DND-41 (cell line): Measurements from ENCODE around the gene OAS2.

ENCODE experiments used
- ATAC-seq: fragments of 200-7000 bp; cut with Tn5 transposase; 3 replicates; pipeline ENCODE4 v1.9.1; 2021; ENCODE audit warnings: low read depth; ENCODE audit not compliant: insufficient read depth
- DNase-seq: peaks from one replicate; pipeline ENCODE4 v3.0.0-alpha.2; 2020
- H2AFZ ChIP-seq: 2 replicates; pipeline ENCODE4 v1.6.0; 2012; ENCODE audit warnings: low read depth, low read length
- H3K27ac ChIP-seq: 2 replicates; pipeline ENCODE4 v1.5.1; 2012; ENCODE audit warnings: low read length, inconsistent platforms
- H3K27me3 ChIP-seq: fragments of 200-600 bp; sonication (generic); 2 replicates; pipeline ENCODE4 v1.6.0; 2012; ENCODE audit warnings: low read length, mild to moderate bottlenecking, inconsistent platforms; ENCODE audit not compliant: insufficient read depth, poor library complexity
- H3K36me3 ChIP-seq: 2 replicates; pipeline ENCODE4 v1.5.1; 2012; ENCODE audit warnings: low read length, inconsistent platforms; ENCODE audit not compliant: insufficient read depth
- H3K4me1 ChIP-seq: 2 replicates; pipeline ENCODE4 v1.5.1; 2012; ENCODE audit warnings: mild to moderate bottlenecking, low read length; ENCODE audit not compliant: insufficient read depth
- H3K4me2 ChIP-seq: 2 replicates; pipeline ENCODE4 v1.6.0; 2012; ENCODE audit warnings: mild to moderate bottlenecking, moderate library complexity, low read length, inconsistent platforms; ENCODE audit not compliant: insufficient read depth
- H3K4me3 ChIP-seq, 2 experiments: fragments of 200-600 bp in 1 of 2; shearing (Covaris generic) in 1 of 2; 2 replicates each; pipeline ENCODE4 v1.5.1; 2012 to 2016; ENCODE audit warnings: inconsistent platforms in 2 of 2, low read length in 2 of 2, mild to moderate bottlenecking in 2 of 2, low read depth in 1 of 2, moderate library complexity in 1 of 2
- H3K79me2 ChIP-seq: 2 replicates; pipeline ENCODE4 v1.6.0; 2012; ENCODE audit warnings: low read length, inconsistent platforms; ENCODE audit not compliant: insufficient read depth
- H3K9ac ChIP-seq: 2 replicates; pipeline ENCODE4 v1.6.0; 2012; ENCODE audit warnings: low read depth, mild to moderate bottlenecking, inconsistent platforms, low read length, moderate library complexity
- H3K9me3 ChIP-seq: 2 replicates; pipeline ENCODE4 v1.5.1; 2012; ENCODE audit warnings: low read length, moderate library complexity, mild to moderate bottlenecking, inconsistent platforms; ENCODE audit not compliant: insufficient read depth, severe bottlenecking
- H4K20me1 ChIP-seq: 2 replicates; pipeline ENCODE4 v1.6.0; 2012; ENCODE audit warnings: low read length; ENCODE audit not compliant: insufficient read depth
- EZH2 ChIP-seq: IDR thresholded peaks from 3 replicates; pipeline ENCODE4 v1.6.1; 2012; ENCODE audit warnings: borderline replicate concordance, low read depth, mild to moderate bottlenecking, moderate library complexity, low read length, inconsistent platforms; ENCODE audit not compliant: severe bottlenecking
- TF ChIP-seq, protein P1 (sequence below): IDR thresholded peaks from 2 replicates; pipeline ENCODE4 v1.5.1; 2012; ENCODE audit warnings: borderline replicate concordance, low read length, moderate library complexity, mild to moderate bottlenecking; ENCODE audit not compliant: poor library complexity, severe bottlenecking; ENCODE audit errors: extremely low read depth

The OAS2 gene

DNA sequence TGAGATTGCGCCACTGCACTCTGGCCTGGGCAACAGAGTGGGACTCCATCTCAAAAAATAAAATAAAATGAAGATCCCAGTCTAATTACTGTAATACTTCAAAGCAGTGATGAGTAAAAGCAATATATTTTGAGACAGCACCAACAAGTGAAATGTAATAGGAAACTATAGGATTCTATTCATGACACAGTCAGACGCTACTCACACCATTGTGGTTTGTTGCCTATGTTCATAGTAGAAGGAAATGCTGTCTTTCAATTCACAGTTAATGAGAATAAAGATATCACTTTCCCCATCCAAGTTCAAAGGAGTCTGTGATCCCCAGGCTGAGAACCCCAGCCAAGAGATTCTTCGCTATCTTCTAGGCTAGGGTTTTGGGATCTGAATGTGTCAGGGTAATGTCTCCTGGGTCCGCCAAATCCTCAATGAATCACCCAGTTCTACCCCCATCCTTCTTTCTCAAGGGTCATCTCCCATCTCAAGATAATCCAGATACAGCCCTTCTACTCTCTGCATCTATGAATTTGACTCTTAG lies 61.7 kb downstream of the OAS2 start:
- Histone ChIP-seq H3K36me3 (no peaks in the 10 kb centered on the region), H4K20me1 (no peaks in the 10 kb centered on the region), H3K9ac (no peak overlapping the region), H3K27me3 (no peaks in the 10 kb centered on the region), H3K9me3 (no peaks in the 10 kb centered on the region), H3K4me1 (no peaks in the 10 kb centered on the region), H2AFZ (no peak overlapping the region), H3K79me2 (no peaks in the 10 kb centered on the region), H3K27ac (no peak overlapping the region), H3K4me3 (no peak overlapping the region), H3K4me2 (no peak overlapping the region)
- DNase-seq (no peak), ATAC-seq (no peak)
- TF ChIP-seq, protein P1, sequence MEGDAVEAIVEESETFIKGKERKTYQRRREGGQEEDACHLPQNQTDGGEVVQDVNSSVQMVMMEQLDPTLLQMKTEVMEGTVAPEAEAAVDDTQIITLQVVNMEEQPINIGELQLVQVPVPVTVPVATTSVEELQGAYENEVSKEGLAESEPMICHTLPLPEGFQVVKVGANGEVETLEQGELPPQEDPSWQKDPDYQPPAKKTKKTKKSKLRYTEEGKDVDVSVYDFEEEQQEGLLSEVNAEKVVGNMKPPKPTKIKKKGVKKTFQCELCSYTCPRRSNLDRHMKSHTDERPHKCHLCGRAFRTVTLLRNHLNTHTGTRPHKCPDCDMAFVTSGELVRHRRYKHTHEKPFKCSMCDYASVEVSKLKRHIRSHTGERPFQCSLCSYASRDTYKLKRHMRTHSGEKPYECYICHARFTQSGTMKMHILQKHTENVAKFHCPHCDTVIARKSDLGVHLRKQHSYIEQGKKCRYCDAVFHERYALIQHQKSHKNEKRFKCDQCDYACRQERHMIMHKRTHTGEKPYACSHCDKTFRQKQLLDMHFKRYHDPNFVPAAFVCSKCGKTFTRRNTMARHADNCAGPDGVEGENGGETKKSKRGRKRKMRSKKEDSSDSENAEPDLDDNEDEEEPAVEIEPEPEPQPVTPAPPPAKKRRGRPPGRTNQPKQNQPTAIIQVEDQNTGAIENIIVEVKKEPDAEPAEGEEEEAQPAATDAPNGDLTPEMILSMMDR, result no peak
- TF ChIP-seq EZH2, result no peak

DNA sequence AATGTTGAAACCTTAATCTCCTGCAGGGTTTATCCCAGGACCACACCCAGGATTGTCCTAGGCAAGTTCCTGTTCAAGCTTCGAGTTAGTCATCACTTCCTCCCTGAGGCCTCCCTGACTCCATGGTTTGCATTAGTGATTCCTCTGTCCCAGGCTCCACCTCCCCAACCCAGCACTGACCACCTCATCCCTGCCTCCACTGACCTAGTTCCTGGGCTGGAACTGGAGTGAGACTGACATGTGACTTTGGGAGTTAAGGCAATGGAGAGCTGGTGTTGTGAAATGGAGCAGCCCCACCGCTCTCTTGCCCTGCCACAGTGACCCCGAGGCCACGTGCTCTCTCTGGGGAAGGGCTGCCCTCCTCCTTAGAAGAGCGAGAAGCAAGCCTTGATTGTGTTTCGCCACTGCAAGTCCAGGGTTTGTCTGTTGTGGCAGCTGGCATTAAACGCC lies 62.4 kb downstream of the OAS2 start:
- Histone ChIP-seq H3K4me1 (no peaks in the 10 kb centered on the region), H4K20me1 (no peaks in the 10 kb centered on the region)

DNA sequence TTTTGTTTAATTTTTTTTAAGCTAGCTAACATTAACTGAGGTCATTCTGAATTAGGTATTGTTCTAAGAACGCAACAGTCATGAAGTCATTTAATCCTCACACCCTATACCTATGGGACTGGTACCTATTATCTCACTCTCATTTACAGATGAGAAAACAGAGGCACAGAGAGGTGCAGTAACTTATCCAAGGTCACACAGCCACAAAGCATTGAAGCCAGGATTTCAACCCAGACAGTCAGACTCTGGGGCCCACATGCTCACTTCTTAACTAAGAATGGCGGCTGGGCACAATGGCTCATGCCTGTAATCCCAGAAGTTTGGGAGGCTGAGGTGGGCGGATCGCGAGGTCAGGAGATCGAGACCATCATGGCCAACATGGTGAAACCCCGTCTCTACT lies 63.2 kb downstream of the OAS2 start:
- no peak for TF ChIP-seq EZH2
- TF ChIP-seq, protein P1, result no peak
- Histone ChIP-seq H3K79me2 (no peaks in the 10 kb centered on the region), H2AFZ (no peak overlapping the region), H3K27me3 (no peaks in the 10 kb centered on the region), H3K9ac (no peak overlapping the region), H4K20me1 (no peaks in the 10 kb centered on the region), H3K4me2 (no peak overlapping the region), H3K4me1 (no peaks in the 10 kb centered on the region), H3K9me3 (no peaks in the 10 kb centered on the region), H3K36me3 (no peaks in the 10 kb centered on the region), H3K4me3 (no peak overlapping the region), H3K27ac (no peak overlapping the region)
- no peak for ATAC-seq
- no peak for DNase-seq

More for the DNA sequence above, 62.4 kb downstream of the OAS2 start:
- no peaks in the 10 kb centered on the region for H3K36me3 ChIP-seq
- no peak overlapping the region for H3K4me2 ChIP-seq
- no peaks in the 10 kb centered on the region for H3K27me3 ChIP-seq
- DNase-seq (no peak), ATAC-seq (no peak)
- H3K79me2 ChIP-seq, result no peaks in the 10 kb centered on the region
- no peak overlapping the region for H2AFZ ChIP-seq
- H3K27ac ChIP-seq, result no peak overlapping the region
- no peak for TF ChIP-seq EZH2
- TF ChIP-seq, protein P1, result no peak
- no peak overlapping the region for H3K9ac ChIP-seq
- no peak overlapping the region for H3K4me3 ChIP-seq
- no peaks in the 10 kb centered on the region for H3K9me3 ChIP-seq
